Caco-2 (cell line): ENCODE results near the gene NFATC4. TPM values are rescaled to one million over a fixed set of nuclear protein-coding genes. Genes with fewer than 3 reads are reported as not detected.
A peak's percentile ranks its signal among the peaks of the same experiment; 100 is the strongest.
"Not testable (repeated sequence)": the region's sequence is repeated elsewhere in the genome, so short reads cannot be mapped to it uniquely, and the experiment has no call there.

Source experiments
- BruUV-seq: library from RNA; stranded (reverse); fragments of 400-500 nt; replicated peaks from 2 replicates; lab custom pipeline; 2021; lab: Mats Ljungman, UMichigan
- CTCF ChIA-PET: fragments of 300-600 bp; sonication (Branson Sonifier 250); formaldehyde crosslinking; loops from one replicate; lab custom pipeline; 2022; ENCODE audit warnings: antibody characterized with exemption; lab: Charles Lee
- POLR2A ChIA-PET: fragments of 300-600 bp; sonication (Branson Sonifier 250); formaldehyde crosslinking; loops from one replicate; lab custom pipeline; 2022; ENCODE audit warnings: antibody characterized with exemption; lab: Charles Lee
- DNase-seq, 2 experiments: peaks; one replicate each; pipeline versions ENCODE4 v3.0.0 to v3.0.0-alpha.2; 2020 to 2022
- H3K27me3 ChIP-seq: replicated peaks from 2 replicates; pipeline ENCODE4 v1.6.0; 2011; ENCODE audit warnings: low read length; ENCODE audit not compliant: control insufficient read depth, insufficient read depth
- H3K36me3 ChIP-seq: 2 replicates; pipeline ENCODE4 v1.5.1; 2011; ENCODE audit warnings: low read length; ENCODE audit not compliant: control insufficient read depth, insufficient read depth
- H3K4me1 ChIP-seq: fragments of 250-450 bp; sonication (Bioruptor Pico); 2 replicates; pipeline ENCODE4 v1.5.1; 2020; ENCODE audit warnings: mild to moderate bottlenecking
- H3K4me3 ChIP-seq: 2 replicates; pipeline ENCODE4 v1.5.1; 2011; ENCODE audit warnings: low read depth, mild to moderate bottlenecking, control low read depth, low read length
- H3K9me3 ChIP-seq: fragments of 250-450 bp; sonication (Bioruptor Pico); 2 replicates; pipeline ENCODE4 v1.5.1; 2020; ENCODE audit warnings: mild to moderate bottlenecking, moderate library complexity
- H3K27ac Mint-ChIP-seq: one replicate; pipeline ENCODE4 v1.8.0; 2022; ENCODE audit warnings: mixed read lengths; ENCODE audit not compliant: unreplicated experiment
- H3K27me3 Mint-ChIP-seq: one replicate; pipeline ENCODE4 v1.8.0; 2022; ENCODE audit warnings: mixed read lengths; ENCODE audit not compliant: insufficient read depth, unreplicated experiment
- H3K36me3 Mint-ChIP-seq: one replicate; pipeline ENCODE4 v1.8.0; 2022; ENCODE audit warnings: mild to moderate bottlenecking, mixed read lengths; ENCODE audit not compliant: insufficient read depth, unreplicated experiment
- H3K4me1 Mint-ChIP-seq: one replicate; pipeline ENCODE4 v1.8.0; 2022; ENCODE audit warnings: low read depth, mixed read lengths; ENCODE audit not compliant: unreplicated experiment
- H3K4me3 Mint-ChIP-seq: one replicate; pipeline ENCODE4 v1.8.0; 2022; ENCODE audit warnings: mild to moderate bottlenecking, moderate library complexity, mixed read lengths; ENCODE audit not compliant: unreplicated experiment
- H3K9me3 Mint-ChIP-seq: one replicate; pipeline ENCODE4 v1.8.0; 2022; ENCODE audit warnings: mixed read lengths; ENCODE audit not compliant: unreplicated experiment
- CTCF ChIP-seq, 2 experiments: fragments of 200-600 bp in 1 of 2; IDR thresholded peaks; 1 replicate in 1 of 2; 2 replicates in 1 of 2; pipeline versions ENCODE4 v1.5.1 to v1.8.0; 2011 to 2022; ENCODE audit warnings: antibody characterized with exemption in 1 of 2, control low read depth in 1 of 2, inconsistent platforms in 1 of 2, low read depth in 1 of 2, low read length in 1 of 2, mild to moderate bottlenecking in 1 of 2, moderate library complexity in 1 of 2; ENCODE audit not compliant: insufficient read depth in 1 of 2, severe bottlenecking in 1 of 2, unreplicated experiment in 1 of 2
- intact Hi-C: fragments of 100-400 bp; cut with micrococcal nuclease; formaldehyde crosslinking; loops from one replicate; pipeline ENCODE4 v1.10.0; 2022; ENCODE audit not compliant: unreplicated experiment
- total RNA-seq: library from RNA; stranded (reverse); gene quantifications from 2 replicates; pipeline ENCODE4 v1.2.3, GENCODE V29; 2022

NFATC4 gene
- total RNA-seq, 1 experiment from 2014 or later: 0.88 TPM

GRCh38 chr14:24349742-24350141 lies 18.2 kb upstream of the NFATC4 start:
- TF ChIP-seq CTCF (IDR thresholded peaks at IDR 0.05; ENCODE audit: insufficient read depth in 1 of 2, low read depth in 1 of 2, low read length in 1 of 2, severe bottlenecking in 1 of 2, unreplicated experiment in 1 of 2): no peak
- Mint-ChIP-seq H3K27ac (no peak overlapping the region), H3K9me3 (no peaks in the 10 kb centered on the region), H3K36me3 (no peaks in the 10 kb centered on the region), H3K4me1 (peaks cover 10% of the 10 kb centered on the region), H3K4me3 (no peak overlapping the region), H3K27me3 (peaks cover 10% of the 10 kb centered on the region)
- intact Hi-C loops: loop anchor here (5.0 kb wide), 1 partner anchor 73 kb away; no protein-coding TSS in a partner anchor
- DNase-seq: no peak
- H3K4me1 ChIP-seq: peaks cover 4% of the 10 kb centered on the region; the same call in 1 of the 2 replicates
- H3K36me3 ChIP-seq: no peaks in the 10 kb centered on the region
- BruUV-seq: no TSS peak
- POLR2A ChIA-PET: no interaction called here
- no peaks in the 10 kb centered on the region for H3K9me3 ChIP-seq
- no peaks in the 10 kb centered on the region; the same call in 1 of the 2 replicates for H3K27me3 ChIP-seq
- no peak overlapping the region for H3K4me3 ChIP-seq
- CTCF ChIA-PET: interaction anchor here (0.9 to 1.1 kb wide), 2 partner anchors 42 to 82 kb away, joined by 3 to 4 read pairs; partner anchors contain the start of gene CIDEB

GRCh38 chr14:24351517-24351916 lies 16.5 kb upstream of the NFATC4 start:
- Histone ChIP-seq H3K27me3 (no peaks in the 10 kb centered on the region), H3K9me3 (no peaks in the 10 kb centered on the region), H3K4me1 (peaks cover 4% of the 10 kb centered on the region; the same call in 1 of the 2 replicates), H3K36me3 (no peaks in the 10 kb centered on the region), H3K4me3 (no peak overlapping the region)
- H3K36me3 Mint-ChIP-seq: no peaks in the 10 kb centered on the region
- ChIA-PET POLR2A (interaction anchor here (1.3 kb wide), 1 partner anchor 80 kb away, joined by 3 read pairs; no protein-coding TSS in a partner anchor), CTCF (interaction anchor here (1.1 to 1.7 kb wide), 3 partner anchors 14 to 80 kb away, joined by 3 to 6 read pairs (median 4); no protein-coding TSS in a partner anchor)
- no peak overlapping the region for H3K27ac Mint-ChIP-seq
- DNase-seq: no peak
- no TSS peak for BruUV-seq
- peaks cover 10% of the 10 kb centered on the region for H3K27me3 Mint-ChIP-seq
- TF ChIP-seq CTCF (IDR thresholded peaks at IDR 0.05; ENCODE audit: insufficient read depth in 1 of 2, low read depth in 1 of 2, low read length in 1 of 2, severe bottlenecking in 1 of 2, unreplicated experiment in 1 of 2): peak in 1 of 2 experiments; percentile 6
- no peak overlapping the region for H3K4me3 Mint-ChIP-seq
- H3K4me1 Mint-ChIP-seq: peaks cover 10% of the 10 kb centered on the region
- intact Hi-C loops: no loop called here
- no peaks in the 10 kb centered on the region for H3K9me3 Mint-ChIP-seq

- no TSS peak for BruUV-seq
These were observed 14.2 kb upstream of the NFATC4 start for GRCh38 chr14:24353559-24354481.

GRCh38 chr14:24354482-24354825 lies 13.5 kb upstream of the NFATC4 start:
- H3K27me3 Mint-ChIP-seq, H3K27me3 ChIP-seq, H3K4me3 Mint-ChIP-seq, H3K9me3 Mint-ChIP-seq, H3K9me3 ChIP-seq, BruUV-seq, DNase-seq, H3K4me1 ChIP-seq, H3K4me3 ChIP-seq, POLR2A ChIA-PET, H3K36me3 ChIP-seq, intact Hi-C loops, H3K36me3 Mint-ChIP-seq, H3K27ac Mint-ChIP-seq: not testable (repeated sequence)
- H3K4me1 Mint-ChIP-seq: peaks cover 10% of the 10 kb centered on the region
- CTCF ChIA-PET: interaction anchor here (0.8 kb wide), 1 partner anchor 77 kb away, joined by 3 read pairs; no protein-coding TSS in a partner anchor

More at GRCh38 chr14:24353559-24354481, 14.2 kb upstream of the NFATC4 start:
- H3K27me3 Mint-ChIP-seq: peaks cover 10% of the 10 kb centered on the region
- ChIA-PET POLR2A (no interaction called here), CTCF (interaction anchor here (0.8 kb wide), 1 partner anchor 78 kb away, joined by 3 read pairs; no protein-coding TSS in a partner anchor)
- no peaks in the 10 kb centered on the region for H3K9me3 Mint-ChIP-seq
- Histone ChIP-seq H3K9me3 (no peaks in the 10 kb centered on the region), H3K4me1 (peaks cover 4% of the 10 kb centered on the region; the same call in 1 of the 2 replicates), H3K4me3 (no peak overlapping the region), H3K36me3 (no peaks in the 10 kb centered on the region), H3K27me3 (no peaks in the 10 kb centered on the region)
- TF ChIP-seq CTCF (IDR thresholded peaks at IDR 0.05; ENCODE audit: insufficient read depth in 1 of 2, low read depth in 1 of 2, low read length in 1 of 2, severe bottlenecking in 1 of 2, unreplicated experiment in 1 of 2): no peak
- DNase-seq: no peak
- intact Hi-C loops: no loop called here
- no peak overlapping the region for H3K27ac Mint-ChIP-seq
- H3K4me1 Mint-ChIP-seq: peaks cover 10% of the 10 kb centered on the region
- no peaks in the 10 kb centered on the region for H3K36me3 Mint-ChIP-seq
- no peak overlapping the region for H3K4me3 Mint-ChIP-seq
